ENCODE measurements around the gene PICK1.
"Not testable (repeated sequence)": the region's sequence is repeated elsewhere in the genome, so short reads cannot be mapped to it uniquely, and the experiment has no call there.

Gene PICK1

DNA sequence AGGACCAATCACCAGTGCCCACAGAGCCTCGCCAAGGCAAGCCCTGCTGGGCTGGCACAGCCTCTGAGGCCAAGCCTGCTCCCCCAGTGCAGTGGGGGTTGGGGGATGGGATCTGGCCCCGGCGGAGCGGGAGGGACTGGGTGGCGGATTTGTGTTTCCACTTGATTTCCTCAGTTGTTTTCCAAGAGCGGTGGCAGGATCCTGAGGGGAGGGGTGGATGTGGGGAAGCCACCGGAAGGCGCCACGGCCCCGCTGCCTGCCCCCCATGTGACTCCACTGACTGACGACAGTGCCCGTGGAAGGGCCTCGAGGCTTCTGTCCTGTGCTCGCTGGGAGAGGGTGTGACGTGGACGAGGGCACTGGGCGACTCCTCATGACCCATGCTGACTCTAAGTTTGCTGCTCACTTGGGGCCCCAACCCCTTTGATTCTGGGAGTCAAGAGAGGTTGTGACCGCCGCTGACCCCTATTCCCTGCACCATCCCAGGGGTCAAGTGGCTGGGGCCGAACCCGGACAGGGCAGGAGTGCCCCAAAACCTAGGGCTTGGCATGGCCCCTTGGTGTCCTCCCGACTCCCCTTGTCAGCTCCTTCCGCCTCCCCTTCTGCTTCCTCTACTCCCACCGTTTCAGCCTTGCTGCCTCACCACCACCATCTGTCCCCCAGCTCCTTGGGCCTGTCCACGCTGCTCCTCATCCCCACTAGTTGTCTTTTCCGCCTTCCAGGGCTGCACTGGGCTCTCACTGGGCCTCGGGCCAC, 23.5 kb upstream of the PICK1 start:
- peaks cover 12% of the 10 kb centered on the region; the same call in 1 of the 2 replicates for H3K4me1 ChIP-seq (ENCODE audit: insufficient read depth, low read length)
- H3K9ac ChIP-seq (ENCODE audit: low read depth, low read length) = peak overlapping the region; percentile 47; the same call in 1 of the 2 replicates
- H3K27ac ChIP-seq (ENCODE audit: low read length) = no peak overlapping the region
- H3K27me3 ChIP-seq (ENCODE audit: insufficient read depth, low read length) = no peaks in the 10 kb centered on the region
- no peaks in the 10 kb centered on the region for H3K9me3 ChIP-seq (ENCODE audit: insufficient read depth, low read depth, low read length)
- no peaks in the 10 kb centered on the region for H3K36me3 ChIP-seq (ENCODE audit: insufficient read depth, low read depth, low read length)
- no peak overlapping the region for H3K4me3 ChIP-seq (ENCODE audit: low read length)

DNA sequence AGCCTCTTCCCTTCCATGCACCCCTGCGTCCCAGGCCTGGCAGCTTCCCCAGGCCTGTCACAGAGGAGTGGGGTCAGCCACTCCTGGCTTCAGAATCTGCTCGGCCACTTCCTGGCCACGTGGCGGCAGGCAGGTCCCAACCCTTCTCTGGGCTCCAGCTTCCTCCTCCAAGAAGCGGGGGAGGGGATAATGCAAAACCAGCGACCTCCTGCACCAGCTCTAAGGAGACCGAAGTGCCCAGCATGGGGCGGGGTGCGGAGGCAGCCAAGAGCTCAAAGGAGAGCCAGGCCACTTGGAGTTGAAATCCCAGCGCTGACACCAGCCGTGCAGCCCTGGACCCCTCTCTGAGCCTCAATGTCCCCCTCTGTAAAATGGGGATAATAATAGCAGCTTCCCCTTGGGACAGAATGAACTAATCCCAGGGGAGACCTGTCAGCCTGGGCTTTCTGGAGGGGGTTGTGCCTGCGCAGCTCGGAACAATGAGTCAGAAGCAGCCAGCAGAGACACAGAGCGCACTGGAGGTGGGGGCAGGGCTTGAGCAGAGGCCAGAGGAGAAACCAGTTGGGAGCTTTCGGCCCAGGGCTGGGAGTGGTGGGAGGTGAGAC, 22.8 kb upstream of the PICK1 start:
- peaks cover 12% of the 10 kb centered on the region; the same call in 1 of the 2 replicates for H3K4me1 ChIP-seq (ENCODE audit: insufficient read depth, low read length)
- H3K27ac ChIP-seq (ENCODE audit: low read length) = no peak overlapping the region
- H3K27me3 ChIP-seq (ENCODE audit: insufficient read depth, low read length) = no peaks in the 10 kb centered on the region
- no peak overlapping the region for H3K4me3 ChIP-seq (ENCODE audit: low read length)
- no peaks in the 10 kb centered on the region for H3K36me3 ChIP-seq (ENCODE audit: insufficient read depth, low read depth, low read length)
- peak overlapping the region; percentile 47; the same call in 1 of the 2 replicates for H3K9ac ChIP-seq (ENCODE audit: low read depth, low read length)
- no peaks in the 10 kb centered on the region for H3K9me3 ChIP-seq (ENCODE audit: insufficient read depth, low read depth, low read length)

DNA sequence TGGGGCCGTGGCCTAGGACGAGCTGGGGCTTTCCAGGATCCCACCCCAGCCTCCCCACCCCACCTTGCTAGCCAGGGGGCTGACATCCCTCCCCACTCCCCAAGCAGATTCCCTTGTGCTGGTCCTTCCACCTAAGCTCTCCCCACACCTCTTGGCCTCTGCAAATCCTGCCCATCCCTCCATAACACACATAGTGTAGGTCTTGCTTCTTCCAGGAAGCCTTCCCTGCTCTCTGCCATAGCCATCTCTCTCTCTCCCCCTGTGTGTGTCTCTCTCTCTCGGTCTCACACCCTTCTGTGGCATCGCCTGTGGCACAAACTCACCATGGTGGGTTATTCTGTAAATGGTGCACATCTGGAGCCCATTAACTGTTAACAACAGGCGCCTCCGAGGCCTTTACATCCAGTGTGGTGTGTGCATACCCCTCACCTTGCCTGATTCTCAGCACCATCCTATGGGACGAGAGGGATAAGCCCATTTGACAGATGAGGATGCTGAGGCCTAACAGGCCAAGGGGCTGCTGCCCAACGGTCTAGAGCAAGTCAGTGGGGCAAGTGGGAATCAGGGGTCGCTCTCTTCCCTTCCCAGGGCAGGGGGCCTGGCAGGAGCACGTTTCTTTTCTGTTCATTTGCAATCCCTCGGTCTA, 22.2 kb upstream of the PICK1 start:
- Histone ChIP-seq H3K4me3 (ENCODE audit: low read length) (no peak overlapping the region), H3K9ac (ENCODE audit: low read depth, low read length) (peak overlapping the region; percentile 43; the same call in 1 of the 2 replicates), H3K4me1 (ENCODE audit: insufficient read depth, low read length) (peaks cover 12% of the 10 kb centered on the region; the same call in 1 of the 2 replicates), H3K36me3 (ENCODE audit: insufficient read depth, low read depth, low read length) (no peaks in the 10 kb centered on the region), H3K27ac (ENCODE audit: low read length) (no peak overlapping the region), H3K9me3 (ENCODE audit: insufficient read depth, low read depth, low read length) (no peaks in the 10 kb centered on the region), H3K27me3 (ENCODE audit: insufficient read depth, low read length) (no peaks in the 10 kb centered on the region)

DNA sequence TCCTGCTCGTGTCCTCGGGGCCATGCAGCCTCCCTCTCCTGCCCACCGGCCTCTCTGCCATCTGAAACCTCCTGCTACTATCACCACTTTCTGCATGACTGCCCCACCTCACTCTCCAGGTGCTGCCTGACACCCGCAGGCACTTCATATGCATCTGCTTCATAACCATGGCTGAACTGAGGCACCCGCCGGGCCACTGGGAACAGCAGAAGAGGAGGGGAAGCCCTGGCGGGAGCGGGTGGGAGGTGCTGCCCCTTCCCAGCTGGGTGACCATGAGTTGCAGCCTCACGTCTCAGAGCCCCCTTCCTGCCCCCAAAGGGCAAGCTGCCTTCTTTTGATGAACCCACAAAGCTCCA, 21.7 kb upstream of the PICK1 start:
- Histone ChIP-seq H3K9me3 (ENCODE audit: insufficient read depth, low read depth, low read length) (no peaks in the 10 kb centered on the region), H3K36me3 (ENCODE audit: insufficient read depth, low read depth, low read length) (no peaks in the 10 kb centered on the region), H3K9ac (ENCODE audit: low read depth, low read length) (no peak overlapping the region), H3K27ac (ENCODE audit: low read length) (no peak overlapping the region), H3K4me1 (ENCODE audit: insufficient read depth, low read length) (peaks cover 12% of the 10 kb centered on the region; the same call in 1 of the 2 replicates), H3K27me3 (ENCODE audit: insufficient read depth, low read length) (no peaks in the 10 kb centered on the region), H3K4me3 (ENCODE audit: low read length) (no peak overlapping the region)

DNA sequence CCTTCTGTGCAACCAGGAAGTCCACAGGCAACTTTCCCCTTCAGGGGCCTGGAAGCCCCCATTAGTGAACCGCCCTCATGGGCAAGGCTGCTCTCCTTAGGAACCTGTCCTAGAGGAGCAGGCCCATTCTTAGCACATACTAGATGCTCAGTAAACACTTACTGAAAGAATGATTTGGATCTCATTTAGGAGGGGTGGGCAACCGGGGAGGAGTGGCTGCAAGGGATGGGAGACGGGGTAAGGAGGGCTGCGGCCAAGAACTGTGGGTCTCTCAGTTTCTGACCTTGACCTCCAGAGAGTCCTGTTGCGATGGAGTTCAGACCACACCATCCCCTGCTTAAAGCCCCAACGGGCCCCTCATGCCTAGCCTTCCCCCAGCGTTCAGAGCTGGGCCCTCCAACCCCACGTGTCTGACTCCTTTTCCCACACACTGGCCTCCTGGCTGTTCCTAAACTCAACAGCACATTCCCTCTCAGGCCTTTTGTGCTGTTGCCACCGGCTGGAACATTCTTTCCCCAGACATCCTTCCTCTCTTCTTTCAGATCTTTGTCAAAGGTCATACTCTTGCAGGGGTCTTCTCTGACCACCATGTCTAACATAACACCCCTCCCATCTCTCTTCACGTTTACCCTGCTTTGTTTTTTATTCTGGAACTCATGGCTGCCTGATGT, 20.7 kb upstream of the PICK1 start:
- no peak overlapping the region for H3K9ac ChIP-seq (ENCODE audit: low read depth, low read length)
- no peaks in the 10 kb centered on the region for H3K9me3 ChIP-seq (ENCODE audit: insufficient read depth, low read depth, low read length)
- no peaks in the 10 kb centered on the region for H3K36me3 ChIP-seq (ENCODE audit: insufficient read depth, low read depth, low read length)
- H3K4me3 ChIP-seq (ENCODE audit: low read length) = no peak overlapping the region
- no peaks in the 10 kb centered on the region for H3K27me3 ChIP-seq (ENCODE audit: insufficient read depth, low read length)
- peaks cover 12% of the 10 kb centered on the region; the same call in 1 of the 2 replicates for H3K4me1 ChIP-seq (ENCODE audit: insufficient read depth, low read length)
- H3K27ac ChIP-seq (ENCODE audit: low read length) = no peak overlapping the region

DNA sequence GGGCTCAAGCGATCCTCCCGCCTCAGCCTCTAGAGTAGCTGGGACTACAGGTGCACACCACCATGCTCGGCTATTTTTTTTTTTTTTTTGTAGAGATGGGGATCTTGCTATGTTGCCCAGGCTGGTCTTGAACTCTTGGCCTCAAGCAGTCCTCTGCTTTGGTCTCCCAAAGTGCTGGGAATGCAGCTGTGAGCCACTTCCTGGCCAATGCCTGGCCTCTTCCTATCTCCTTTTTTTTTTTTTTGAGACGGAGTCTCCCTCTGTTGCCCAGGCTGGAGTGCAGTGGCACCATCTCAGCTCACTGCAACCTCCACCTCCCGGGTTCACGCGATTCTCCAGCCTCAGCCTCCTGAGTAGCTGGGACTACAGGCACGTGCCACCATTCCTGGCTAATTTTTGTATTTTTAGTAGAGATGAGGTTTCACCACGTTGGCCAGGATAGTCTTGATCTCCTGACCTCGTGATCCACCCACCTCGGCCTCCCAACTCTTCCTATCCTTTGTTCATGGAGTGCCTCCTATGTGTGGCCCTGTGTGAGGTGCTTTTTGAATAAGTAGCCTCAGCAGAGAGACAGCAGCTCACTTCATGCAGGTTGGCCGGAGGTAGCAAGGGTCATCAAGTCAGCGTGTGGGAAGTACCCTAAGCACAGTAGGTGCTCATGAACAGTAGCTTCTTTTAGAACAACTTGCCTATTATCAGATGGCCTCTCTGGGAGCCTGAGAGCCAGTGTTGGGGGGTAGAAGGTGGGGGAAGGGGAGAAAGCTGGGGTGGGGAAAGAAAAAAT, 19.6 kb upstream of the PICK1 start:
- not testable (repeated sequence) for H3K9me3 ChIP-seq (ENCODE audit: insufficient read depth, low read depth, low read length); H3K4me3 ChIP-seq (ENCODE audit: low read length); H3K27ac ChIP-seq (ENCODE audit: low read length); H3K27me3 ChIP-seq (ENCODE audit: insufficient read depth, low read length); H3K36me3 ChIP-seq (ENCODE audit: insufficient read depth, low read depth, low read length); H3K9ac ChIP-seq (ENCODE audit: low read depth, low read length)
- peaks cover 12% of the 10 kb centered on the region; the same call in 1 of the 2 replicates for H3K4me1 ChIP-seq (ENCODE audit: insufficient read depth, low read length)

DNA sequence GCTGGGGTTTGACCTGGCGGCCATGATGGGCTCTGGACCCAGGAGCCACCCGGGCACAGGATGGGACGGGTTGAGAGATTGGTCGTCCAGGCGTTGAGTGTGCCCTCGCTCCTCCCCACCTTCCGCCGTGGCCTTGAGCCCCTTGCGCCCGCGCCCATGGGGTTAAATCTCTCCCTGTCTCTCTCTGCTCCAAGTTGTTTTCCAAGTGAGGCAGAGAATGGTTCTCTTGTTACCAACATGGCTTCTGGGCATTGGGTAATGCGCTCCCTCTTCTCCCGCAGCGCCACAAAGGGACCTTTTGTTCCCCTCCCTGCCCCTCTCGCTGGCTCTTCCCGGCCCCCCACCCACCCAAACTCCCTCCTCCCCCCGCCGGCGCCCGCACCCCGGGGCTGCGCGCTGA, 18.8 kb upstream of the PICK1 start:
- H3K9ac ChIP-seq (ENCODE audit: low read depth, low read length) = no peak overlapping the region
- H3K4me3 ChIP-seq (ENCODE audit: low read length) = no peak overlapping the region
- H3K27ac ChIP-seq (ENCODE audit: low read length) = no peak overlapping the region
- no peaks in the 10 kb centered on the region for H3K9me3 ChIP-seq (ENCODE audit: insufficient read depth, low read depth, low read length)
- peaks cover 12% of the 10 kb centered on the region; the same call in 1 of the 2 replicates for H3K4me1 ChIP-seq (ENCODE audit: insufficient read depth, low read length)
- no peaks in the 10 kb centered on the region for H3K27me3 ChIP-seq (ENCODE audit: insufficient read depth, low read length)
- H3K36me3 ChIP-seq (ENCODE audit: insufficient read depth, low read depth, low read length) = no peaks in the 10 kb centered on the region

DNA sequence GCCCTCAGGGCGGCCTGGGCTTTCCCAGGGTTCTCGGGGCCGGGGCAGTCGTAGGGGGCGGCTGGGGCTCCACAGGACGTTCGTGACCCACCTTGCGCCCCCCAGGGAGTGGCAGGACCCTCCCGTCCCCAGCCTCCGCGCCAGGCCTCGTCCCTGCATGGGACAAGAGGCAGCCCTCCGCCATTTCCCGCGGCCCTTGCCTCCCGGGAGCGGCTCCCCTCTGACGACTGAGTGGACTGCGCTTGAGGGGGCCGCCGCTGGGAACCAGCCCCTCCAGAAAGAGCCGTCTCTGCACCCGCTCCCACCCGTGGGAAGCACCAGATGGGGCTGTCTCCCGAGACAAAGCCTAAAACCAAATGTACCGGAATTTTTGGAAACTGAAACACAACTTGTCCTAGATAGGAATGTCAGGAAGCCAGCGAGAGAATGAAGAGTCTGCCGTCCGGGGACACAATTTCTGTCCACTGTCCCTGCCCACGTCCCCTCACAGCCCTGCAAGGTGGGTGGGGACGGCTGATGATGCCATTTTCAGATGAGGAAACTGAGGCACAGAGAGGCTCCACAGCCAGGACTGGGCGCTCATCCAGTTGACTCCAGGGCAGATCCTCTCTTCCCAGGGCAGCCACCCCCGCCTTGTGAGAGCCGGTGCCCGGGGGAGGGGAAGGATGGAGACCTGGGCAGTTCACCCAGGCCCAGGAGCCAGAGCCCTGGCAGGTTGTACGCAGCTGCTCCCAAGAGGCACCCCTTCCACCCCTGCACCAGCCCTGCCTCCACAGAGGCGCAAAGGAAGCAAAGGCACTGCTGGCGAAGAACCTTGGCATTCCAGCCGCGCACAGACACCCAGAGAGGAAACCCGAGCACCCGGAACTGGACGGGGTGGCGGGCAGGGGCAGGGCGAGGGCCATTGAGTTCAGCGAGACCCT, 18.1 kb upstream of the PICK1 start:
- H3K9ac ChIP-seq (ENCODE audit: low read depth, low read length) = no peak overlapping the region
- H3K27me3 ChIP-seq (ENCODE audit: insufficient read depth, low read length) = no peaks in the 10 kb centered on the region
- no peaks in the 10 kb centered on the region for H3K9me3 ChIP-seq (ENCODE audit: insufficient read depth, low read depth, low read length)
- H3K36me3 ChIP-seq (ENCODE audit: insufficient read depth, low read depth, low read length) = no peaks in the 10 kb centered on the region
- no peak overlapping the region for H3K27ac ChIP-seq (ENCODE audit: low read length)
- H3K4me3 ChIP-seq (ENCODE audit: low read length) = no peak overlapping the region
- H3K4me1 ChIP-seq (ENCODE audit: insufficient read depth, low read length) = peaks cover 7% of the 10 kb centered on the region; the same call in 1 of the 2 replicates

DNA sequence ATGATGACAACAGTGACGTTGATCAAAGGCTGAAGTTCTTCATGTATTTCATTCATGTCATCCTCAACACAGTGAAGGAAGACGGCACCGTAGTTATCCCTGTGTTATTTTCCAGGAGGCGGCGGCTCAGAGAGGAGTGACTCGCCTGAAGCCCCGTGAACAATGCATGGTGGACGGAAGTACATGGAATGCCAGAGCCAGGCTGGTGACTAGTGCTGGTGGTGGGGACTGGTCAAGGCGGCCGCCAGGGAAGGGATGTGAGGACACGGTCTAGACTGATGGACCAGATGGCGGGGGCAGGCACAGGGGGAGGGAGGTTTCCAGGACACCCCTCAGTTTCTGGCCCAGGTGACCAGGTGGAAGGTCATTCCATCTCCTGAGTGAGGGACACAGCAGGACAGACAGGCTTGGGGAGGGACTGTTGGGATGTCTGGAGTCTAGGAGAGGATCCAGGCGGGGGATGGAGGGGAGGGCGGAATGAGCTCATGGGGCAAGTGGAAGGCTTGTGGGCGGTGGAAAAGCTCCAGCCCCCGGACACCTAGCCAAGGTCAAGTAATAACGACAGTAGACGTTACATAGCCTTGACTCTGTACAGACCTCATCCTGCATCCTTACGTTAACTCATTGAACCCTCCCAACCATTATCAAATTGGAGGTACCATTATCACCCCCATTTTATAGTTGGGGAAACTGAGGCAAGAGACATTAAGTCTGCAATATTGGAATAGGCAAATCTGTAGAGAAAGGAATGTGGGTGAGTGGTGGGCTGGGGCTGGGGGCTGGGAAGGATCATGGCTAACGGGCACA, 16.0 kb upstream of the PICK1 start:
- no peak overlapping the region for H3K9ac ChIP-seq (ENCODE audit: low read depth, low read length)
- no peak overlapping the region for H3K4me3 ChIP-seq (ENCODE audit: low read length)
- H3K27ac ChIP-seq (ENCODE audit: low read length) = no peak overlapping the region
- no peaks in the 10 kb centered on the region for H3K4me1 ChIP-seq (ENCODE audit: insufficient read depth, low read length)
- no peaks in the 10 kb centered on the region for H3K36me3 ChIP-seq (ENCODE audit: insufficient read depth, low read depth, low read length)
- no peaks in the 10 kb centered on the region for H3K9me3 ChIP-seq (ENCODE audit: insufficient read depth, low read depth, low read length)
- no peaks in the 10 kb centered on the region for H3K27me3 ChIP-seq (ENCODE audit: insufficient read depth, low read length)
